ENCODE data around the gene STK31.
"Not testable (repeated sequence)": the region's sequence is repeated elsewhere in the genome, so short reads cannot be mapped to it uniquely, and the experiment has no call there.

Gene STK31

GRCh38 chr7:23679898-23680413 is 30.1 kb upstream of the STK31 start, which contains the start of gene FAM221A:
TSS of gene FAM221A (plus strand) at chr7:23680199. CDS start at chr7:23680219, 20 bp downstream.
- peak within 1 kb of the TSS; percentile 11 for H3K18ac ChIP-seq (ENCODE audit: low read length)
- WGBS (ENCODE audit: extremely low coverage, insufficient coverage, low lambda C conversion rate) = no CpG with 5 or more reads among the region's 53 CpGs
- no peak within 1 kb of the TSS for H3K27ac ChIP-seq (ENCODE audit: low read depth, low read length)

GRCh38 chr7:23680414-23681405 is 29.3 kb upstream of the STK31 start:
- no peaks in the 10 kb centered on the region for H3K4me1 ChIP-seq (ENCODE audit: control insufficient read depth, low read depth, low read length)
- no peak overlapping the region for H2BK15ac ChIP-seq (replicated peaks; ENCODE audit: low read depth)
- no peak overlapping the region for H2BK5ac ChIP-seq (ENCODE audit: low read length)
- H3K4ac ChIP-seq (ENCODE audit: low read depth, low read length) = no peak overlapping the region
- H3K23ac ChIP-seq (ENCODE audit: low read length) = no peak overlapping the region
- H4K5ac ChIP-seq (ENCODE audit: low read length) = no peak overlapping the region
- peak overlapping the region; percentile 34 for H3K4me3 ChIP-seq (ENCODE audit: low read length)
- H2BK120ac ChIP-seq (ENCODE audit: low read depth, low read length) = no peak overlapping the region
- WGBS (ENCODE audit: extremely low coverage, insufficient coverage, low lambda C conversion rate) = no CpG with 5 or more reads among the region's 42 CpGs
- H3K27ac ChIP-seq (ENCODE audit: low read depth, low read length) = no peak overlapping the region
- no peaks in the 10 kb centered on the region for H3K36me3 ChIP-seq (ENCODE audit: control insufficient read depth, insufficient read depth, low read length)
- peak overlapping the region; percentile 11 for H3K18ac ChIP-seq (ENCODE audit: low read length)
- peak overlapping the region; percentile 63 for H3K4me2 ChIP-seq (ENCODE audit: low read length)
- DNase-seq = peak; percentile 88
- H3K9ac ChIP-seq (ENCODE audit: low read length) = peak overlapping the region; percentile 31
- no peaks in the 10 kb centered on the region for H3K27me3 ChIP-seq (ENCODE audit: insufficient read depth, low read length, poor library complexity)
- H3K79me2 ChIP-seq (ENCODE audit: control insufficient read depth, insufficient read depth, low read length) = no peaks in the 10 kb centered on the region
- H2AK5ac ChIP-seq (ENCODE audit: low read length) = no peak overlapping the region
- peak overlapping the region; percentile 70 for H3K56ac ChIP-seq (ENCODE audit: low read length)
- H4K8ac ChIP-seq (ENCODE audit: low read depth, low read length) = no peak overlapping the region
- no peaks in the 10 kb centered on the region for H3K79me1 ChIP-seq (ENCODE audit: low read length)

More at GRCh38 chr7:23679898-23680413, 30.1 kb upstream of the STK31 start, which contains the start of gene FAM221A:
- Histone ChIP-seq H3K4me2 (ENCODE audit: low read length) (peak within 1 kb of the TSS; percentile 63), H3K9ac (ENCODE audit: low read length) (peak within 1 kb of the TSS; percentile 31), H3K56ac (ENCODE audit: low read length) (peak within 1 kb of the TSS; percentile 70), H3K4me1 (ENCODE audit: control insufficient read depth, low read depth, low read length) (no peaks in the 10 kb centered on the region), H3K23ac (ENCODE audit: low read length) (no peak within 1 kb of the TSS), H2AK5ac (ENCODE audit: low read length) (no peak within 1 kb of the TSS), H3K79me1 (ENCODE audit: low read length) (no peaks in the 10 kb centered on the region), H4K8ac (ENCODE audit: low read depth, low read length) (no peak within 1 kb of the TSS), H3K79me2 (ENCODE audit: control insufficient read depth, insufficient read depth, low read length) (no peaks in the 10 kb centered on the region), H2BK120ac (ENCODE audit: low read depth, low read length) (no peak within 1 kb of the TSS), H3K4ac (ENCODE audit: low read depth, low read length) (no peak within 1 kb of the TSS), H3K36me3 (ENCODE audit: control insufficient read depth, insufficient read depth, low read length) (no peaks in the 10 kb centered on the region), H2BK5ac (ENCODE audit: low read length) (no peak within 1 kb of the TSS), H3K27me3 (ENCODE audit: insufficient read depth, low read length, poor library complexity) (no peaks in the 10 kb centered on the region), H2BK15ac (replicated peaks; ENCODE audit: low read depth) (peak within 1 kb of the TSS; percentile 14), H3K4me3 (ENCODE audit: low read length) (peak within 1 kb of the TSS; percentile 34), H4K5ac (ENCODE audit: low read length) (no peak within 1 kb of the TSS)
- DNase-seq = peak; percentile 90

GRCh38 chr7:23684041-23684440 is 26.0 kb upstream of the STK31 start:
- not testable (repeated sequence) for H3K79me2 ChIP-seq (ENCODE audit: control insufficient read depth, insufficient read depth, low read length); H3K9ac ChIP-seq (ENCODE audit: low read length); H2BK120ac ChIP-seq (ENCODE audit: low read depth, low read length); H3K36me3 ChIP-seq (ENCODE audit: control insufficient read depth, insufficient read depth, low read length); H2AK5ac ChIP-seq (ENCODE audit: low read length); H2BK5ac ChIP-seq (ENCODE audit: low read length); H3K23ac ChIP-seq (ENCODE audit: low read length); H3K18ac ChIP-seq (ENCODE audit: low read length); DNase-seq; H3K4ac ChIP-seq (ENCODE audit: low read depth, low read length); H3K27me3 ChIP-seq (ENCODE audit: insufficient read depth, low read length, poor library complexity); H3K4me3 ChIP-seq (ENCODE audit: low read length); H3K27ac ChIP-seq (ENCODE audit: low read depth, low read length); H2BK15ac ChIP-seq (replicated peaks; ENCODE audit: low read depth); H3K4me2 ChIP-seq (ENCODE audit: low read length); H3K4me1 ChIP-seq (ENCODE audit: control insufficient read depth, low read depth, low read length); H4K8ac ChIP-seq (ENCODE audit: low read depth, low read length); H3K79me1 ChIP-seq (ENCODE audit: low read length); H4K5ac ChIP-seq (ENCODE audit: low read length); H3K56ac ChIP-seq (ENCODE audit: low read length)
- no CpG with 5 or more reads among the region's 6 CpGs for WGBS (ENCODE audit: extremely low coverage, insufficient coverage, low lambda C conversion rate)

GRCh38 chr7:23685731-23686130 is 24.3 kb upstream of the STK31 start:
- Histone ChIP-seq H2BK15ac (replicated peaks; ENCODE audit: low read depth) (no peak overlapping the region), H2BK5ac (ENCODE audit: low read length) (no peak overlapping the region), H3K9ac (ENCODE audit: low read length) (no peak overlapping the region), H3K56ac (ENCODE audit: low read length) (no peak overlapping the region), H4K5ac (ENCODE audit: low read length) (no peak overlapping the region), H3K4me3 (ENCODE audit: low read length) (no peak overlapping the region), H3K36me3 (ENCODE audit: control insufficient read depth, insufficient read depth, low read length) (no peaks in the 10 kb centered on the region), H2AK5ac (ENCODE audit: low read length) (no peak overlapping the region), H3K23ac (ENCODE audit: low read length) (no peak overlapping the region), H3K27me3 (ENCODE audit: insufficient read depth, low read length, poor library complexity) (no peaks in the 10 kb centered on the region), H2BK120ac (ENCODE audit: low read depth, low read length) (no peak overlapping the region), H3K4ac (ENCODE audit: low read depth, low read length) (no peak overlapping the region), H3K27ac (ENCODE audit: low read depth, low read length) (no peak overlapping the region), H3K4me1 (ENCODE audit: control insufficient read depth, low read depth, low read length) (no peaks in the 10 kb centered on the region), H4K8ac (ENCODE audit: low read depth, low read length) (no peak overlapping the region), H3K18ac (ENCODE audit: low read length) (no peak overlapping the region), H3K79me2 (ENCODE audit: control insufficient read depth, insufficient read depth, low read length) (no peaks in the 10 kb centered on the region), H3K4me2 (ENCODE audit: low read length) (no peak overlapping the region), H3K79me1 (ENCODE audit: low read length) (no peaks in the 10 kb centered on the region)
- WGBS (ENCODE audit: extremely low coverage, insufficient coverage, low lambda C conversion rate) = no CpG with 5 or more reads among the region's 3 CpGs
- DNase-seq = no peak

- H2BK5ac ChIP-seq (ENCODE audit: low read length) = no peak overlapping the region
- no peak overlapping the region for H3K9ac ChIP-seq (ENCODE audit: low read length)
- no peak overlapping the region for H3K4me2 ChIP-seq (ENCODE audit: low read length)
- no peak overlapping the region for H2BK15ac ChIP-seq (replicated peaks; ENCODE audit: low read depth)
- H3K79me1 ChIP-seq (ENCODE audit: low read length) = no peaks in the 10 kb centered on the region
- no peaks in the 10 kb centered on the region for H3K4me1 ChIP-seq (ENCODE audit: control insufficient read depth, low read depth, low read length)
- H3K27me3 ChIP-seq (ENCODE audit: insufficient read depth, low read length, poor library complexity) = no peaks in the 10 kb centered on the region
- no peaks in the 10 kb centered on the region for H3K79me2 ChIP-seq (ENCODE audit: control insufficient read depth, insufficient read depth, low read length)
- DNase-seq = no peak
- no peak overlapping the region for H2BK120ac ChIP-seq (ENCODE audit: low read depth, low read length)
- no peak overlapping the region for H3K4me3 ChIP-seq (ENCODE audit: low read length)
- no CpG with 5 or more reads among the region's 2 CpGs for WGBS (ENCODE audit: extremely low coverage, insufficient coverage, low lambda C conversion rate)
- H3K36me3 ChIP-seq (ENCODE audit: control insufficient read depth, insufficient read depth, low read length) = no peaks in the 10 kb centered on the region
- no peak overlapping the region for H3K4ac ChIP-seq (ENCODE audit: low read depth, low read length)
- no peak overlapping the region for H3K23ac ChIP-seq (ENCODE audit: low read length)
- no peak overlapping the region for H3K18ac ChIP-seq (ENCODE audit: low read length)
- no peak overlapping the region for H3K56ac ChIP-seq (ENCODE audit: low read length)
- no peak overlapping the region for H3K27ac ChIP-seq (ENCODE audit: low read depth, low read length)
- H2AK5ac ChIP-seq (ENCODE audit: low read length) = no peak overlapping the region
- no peak overlapping the region for H4K8ac ChIP-seq (ENCODE audit: low read depth, low read length)
- no peak overlapping the region for H4K5ac ChIP-seq (ENCODE audit: low read length)
Measured at GRCh38 chr7:23687011-23687410, 23.0 kb upstream of the STK31 start.
